PFSK-1 (cell line): Measurements from ENCODE around the gene DST.

ENCODE experiments used
- FOXP2 ChIP-seq: optimal IDR thresholded peaks from 2 replicates; pipeline ENCODE3; 2011; ENCODE audit warnings: borderline replicate concordance, control low read depth, inconsistent platforms; ENCODE audit not compliant: insufficient read depth; ENCODE audit errors: extremely low read length, extremely low read depth
- POLR2AphosphoS5 ChIP-seq: IDR thresholded peaks from 2 replicates; pipeline ENCODE4 v1.6.1; 2012; ENCODE audit warnings: low read depth, mild to moderate bottlenecking, control low read depth, low read length, moderate library complexity
- REST ChIP-seq, 2 experiments: IDR thresholded peaks; 2 replicates each; pipeline versions ENCODE4 v1.6.1 to v1.8.0; 2011 to 2012; ENCODE audit warnings: low read depth in 2 of 2, low read length in 2 of 2, control low read depth in 1 of 2, inconsistent platforms in 1 of 2, mild to moderate bottlenecking in 1 of 2, moderate library complexity in 1 of 2; ENCODE audit not compliant: insufficient read depth in 1 of 2
- SIN3A ChIP-seq: IDR thresholded peaks from 2 replicates; pipeline ENCODE4 v1.6.1; 2012; ENCODE audit warnings: mild to moderate bottlenecking, low read length, moderate library complexity, borderline replicate concordance; ENCODE audit not compliant: insufficient read depth
- TAF1 ChIP-seq: IDR thresholded peaks from 2 replicates; pipeline ENCODE4 v1.6.1; 2012; ENCODE audit warnings: low read length, control low read depth, borderline replicate concordance; ENCODE audit not compliant: insufficient read depth

The DST gene

GRCh38 chr6:56550301-56550700 is 92.4 kb downstream of the DST start:
- TF ChIP-seq REST (IDR thresholded peaks at IDR 0.05; ENCODE audit: insufficient read depth in 1 of 2, low read depth in 2 of 2, low read length in 2 of 2) (no peak), POLR2AphosphoS5 (no peak), SIN3A (no peak), TAF1 (no peak), FOXP2 (no peak)

- no peak for TF ChIP-seq REST (IDR thresholded peaks at IDR 0.05; ENCODE audit: insufficient read depth in 1 of 2, low read depth in 2 of 2, low read length in 2 of 2)
- TF ChIP-seq FOXP2 = no peak
- TF ChIP-seq SIN3A = no peak
- no peak for TF ChIP-seq POLR2AphosphoS5
- TF ChIP-seq TAF1 = no peak
Observed at GRCh38 chr6:56549014-56549413, 93.7 kb downstream of the DST start.

GRCh38 chr6:56547687-56548086 is 95.0 kb downstream of the DST start:
- no peak for TF ChIP-seq TAF1
- TF ChIP-seq SIN3A = no peak
- TF ChIP-seq REST (IDR thresholded peaks at IDR 0.05; ENCODE audit: insufficient read depth in 1 of 2, low read depth in 2 of 2, low read length in 2 of 2) = no peak
- TF ChIP-seq FOXP2 = no peak
- no peak for TF ChIP-seq POLR2AphosphoS5

GRCh38 chr6:56542364-56543331 is 100.0 kb downstream of the DST start:
- TF ChIP-seq TAF1 = no peak
- TF ChIP-seq POLR2AphosphoS5 = no peak
- no peak for TF ChIP-seq REST (IDR thresholded peaks at IDR 0.05; ENCODE audit: insufficient read depth in 1 of 2, low read depth in 2 of 2, low read length in 2 of 2)
- TF ChIP-seq SIN3A = no peak
- no peak for TF ChIP-seq FOXP2
